ENCODE measurements around the gene IGLL5.

Gene IGLL5

DNA sequence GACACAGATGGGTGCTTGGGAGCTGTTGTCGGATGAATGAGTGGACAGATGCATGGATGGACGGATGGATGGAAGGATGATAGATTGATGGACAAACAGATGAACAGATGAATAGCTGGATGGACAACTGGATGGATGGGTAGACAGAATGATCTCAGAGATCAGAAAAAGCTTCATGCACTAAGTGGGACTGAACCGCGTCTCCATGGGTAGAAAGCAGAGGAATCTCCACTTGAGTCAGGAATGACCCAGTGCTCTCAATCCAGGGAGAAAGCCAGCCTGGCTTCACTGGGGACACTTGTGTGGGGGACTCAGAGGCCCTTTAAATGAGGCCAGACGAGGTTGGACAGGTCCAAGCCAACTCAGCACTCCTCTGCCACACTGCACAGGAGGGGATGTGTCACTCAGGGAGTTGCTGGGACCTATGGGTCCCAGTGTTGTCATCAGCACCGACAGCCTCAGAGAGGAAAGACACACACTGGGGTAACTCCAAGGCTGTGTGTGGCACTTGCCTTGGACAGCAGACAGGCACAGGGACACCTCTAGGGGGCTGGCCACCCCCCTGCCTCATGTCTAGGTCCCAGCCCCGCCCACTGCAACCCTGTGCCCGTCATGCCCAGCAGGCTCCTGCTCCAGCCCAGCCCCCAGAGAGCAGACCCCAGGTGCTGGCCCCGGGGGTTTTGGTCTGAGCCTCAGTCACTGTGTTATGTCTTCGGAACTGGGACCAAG lies 5.6 kb downstream of the IGLL5 start:
- Histone ChIP-seq H3K79me1 (ENCODE audit: low read length) (no peaks in the 10 kb centered on the region), H2BK120ac (ENCODE audit: low read depth, low read length) (no peak overlapping the region), H3K9ac (ENCODE audit: low read length) (no peak overlapping the region), H4K5ac (ENCODE audit: low read length) (no peak overlapping the region), H3K79me2 (ENCODE audit: control insufficient read depth, insufficient read depth, low read length) (no peaks in the 10 kb centered on the region), H3K23ac (ENCODE audit: low read length) (no peak overlapping the region), H3K18ac (ENCODE audit: low read length) (no peak overlapping the region), H3K36me3 (ENCODE audit: control insufficient read depth, insufficient read depth, low read length) (no peaks in the 10 kb centered on the region), H3K4me2 (ENCODE audit: low read length) (no peak overlapping the region), H3K27ac (ENCODE audit: low read depth, low read length) (no peak overlapping the region), H3K4me3 (ENCODE audit: low read length) (no peak overlapping the region), H4K8ac (ENCODE audit: low read depth, low read length) (no peak overlapping the region), H3K27me3 (ENCODE audit: insufficient read depth, low read length, poor library complexity) (no peaks in the 10 kb centered on the region), H3K4ac (ENCODE audit: low read depth, low read length) (no peak overlapping the region), H2AK5ac (ENCODE audit: low read length) (no peak overlapping the region), H2BK5ac (ENCODE audit: low read length) (no peak overlapping the region), H3K56ac (ENCODE audit: low read length) (no peak overlapping the region), H3K4me1 (ENCODE audit: control insufficient read depth, low read depth, low read length) (no peaks in the 10 kb centered on the region), H2BK15ac (replicated peaks; ENCODE audit: low read depth) (no peak overlapping the region)
- no CpG with 5 or more reads among the region's 10 CpGs for WGBS (ENCODE audit: extremely low coverage, insufficient coverage, low lambda C conversion rate)
- DNase-seq = no peak

GRCh38 chr22:22893891-22894739 lies 6.5 kb downstream of the IGLL5 start:
- no peak overlapping the region for H2BK120ac ChIP-seq (ENCODE audit: low read depth, low read length)
- H3K27me3 ChIP-seq (ENCODE audit: insufficient read depth, low read length, poor library complexity) = no peaks in the 10 kb centered on the region
- H3K4ac ChIP-seq (ENCODE audit: low read depth, low read length) = no peak overlapping the region
- no CpG with 5 or more reads among the region's 9 CpGs for WGBS (ENCODE audit: extremely low coverage, insufficient coverage, low lambda C conversion rate)
- H3K18ac ChIP-seq (ENCODE audit: low read length) = no peak overlapping the region
- no peak overlapping the region for H4K5ac ChIP-seq (ENCODE audit: low read length)
- no peak overlapping the region for H2BK5ac ChIP-seq (ENCODE audit: low read length)
- H3K4me2 ChIP-seq (ENCODE audit: low read length) = no peak overlapping the region
- no peak overlapping the region for H4K8ac ChIP-seq (ENCODE audit: low read depth, low read length)
- no peaks in the 10 kb centered on the region for H3K4me1 ChIP-seq (ENCODE audit: control insufficient read depth, low read depth, low read length)
- H3K79me1 ChIP-seq (ENCODE audit: low read length) = no peaks in the 10 kb centered on the region
- no peak for DNase-seq
- no peaks in the 10 kb centered on the region for H3K36me3 ChIP-seq (ENCODE audit: control insufficient read depth, insufficient read depth, low read length)
- no peak overlapping the region for H2BK15ac ChIP-seq (replicated peaks; ENCODE audit: low read depth)
- no peak overlapping the region for H3K9ac ChIP-seq (ENCODE audit: low read length)
- H3K23ac ChIP-seq (ENCODE audit: low read length) = no peak overlapping the region
- no peak overlapping the region for H2AK5ac ChIP-seq (ENCODE audit: low read length)
- H3K4me3 ChIP-seq (ENCODE audit: low read length) = no peak overlapping the region
- H3K27ac ChIP-seq (ENCODE audit: low read depth, low read length) = no peak overlapping the region
- no peak overlapping the region for H3K56ac ChIP-seq (ENCODE audit: low read length)
- H3K79me2 ChIP-seq (ENCODE audit: control insufficient read depth, insufficient read depth, low read length) = no peaks in the 10 kb centered on the region

- Histone ChIP-seq H2BK15ac (replicated peaks; ENCODE audit: low read depth) (no peak overlapping the region), H3K4me3 (ENCODE audit: low read length) (no peak overlapping the region), H3K79me1 (ENCODE audit: low read length) (no peaks in the 10 kb centered on the region), H2AK5ac (ENCODE audit: low read length) (no peak overlapping the region), H3K9ac (ENCODE audit: low read length) (no peak overlapping the region), H3K27ac (ENCODE audit: low read depth, low read length) (no peak overlapping the region), H3K4me2 (ENCODE audit: low read length) (no peak overlapping the region), H3K56ac (ENCODE audit: low read length) (no peak overlapping the region), H2BK5ac (ENCODE audit: low read length) (no peak overlapping the region), H3K27me3 (ENCODE audit: insufficient read depth, low read length, poor library complexity) (no peaks in the 10 kb centered on the region), H3K23ac (ENCODE audit: low read length) (no peak overlapping the region), H3K18ac (ENCODE audit: low read length) (no peak overlapping the region), H2BK120ac (ENCODE audit: low read depth, low read length) (no peak overlapping the region), H4K5ac (ENCODE audit: low read length) (no peak overlapping the region), H3K4me1 (ENCODE audit: control insufficient read depth, low read depth, low read length) (no peaks in the 10 kb centered on the region), H3K36me3 (ENCODE audit: control insufficient read depth, insufficient read depth, low read length) (no peaks in the 10 kb centered on the region), H3K4ac (ENCODE audit: low read depth, low read length) (no peak overlapping the region), H4K8ac (ENCODE audit: low read depth, low read length) (no peak overlapping the region), H3K79me2 (ENCODE audit: control insufficient read depth, insufficient read depth, low read length) (no peaks in the 10 kb centered on the region)
- DNase-seq = no peak
- WGBS (ENCODE audit: extremely low coverage, insufficient coverage, low lambda C conversion rate) = no CpG with 5 or more reads among the region's 17 CpGs
These were observed 7.4 kb downstream of the IGLL5 start for GRCh38 chr22:22894740-22895731.

DNA sequence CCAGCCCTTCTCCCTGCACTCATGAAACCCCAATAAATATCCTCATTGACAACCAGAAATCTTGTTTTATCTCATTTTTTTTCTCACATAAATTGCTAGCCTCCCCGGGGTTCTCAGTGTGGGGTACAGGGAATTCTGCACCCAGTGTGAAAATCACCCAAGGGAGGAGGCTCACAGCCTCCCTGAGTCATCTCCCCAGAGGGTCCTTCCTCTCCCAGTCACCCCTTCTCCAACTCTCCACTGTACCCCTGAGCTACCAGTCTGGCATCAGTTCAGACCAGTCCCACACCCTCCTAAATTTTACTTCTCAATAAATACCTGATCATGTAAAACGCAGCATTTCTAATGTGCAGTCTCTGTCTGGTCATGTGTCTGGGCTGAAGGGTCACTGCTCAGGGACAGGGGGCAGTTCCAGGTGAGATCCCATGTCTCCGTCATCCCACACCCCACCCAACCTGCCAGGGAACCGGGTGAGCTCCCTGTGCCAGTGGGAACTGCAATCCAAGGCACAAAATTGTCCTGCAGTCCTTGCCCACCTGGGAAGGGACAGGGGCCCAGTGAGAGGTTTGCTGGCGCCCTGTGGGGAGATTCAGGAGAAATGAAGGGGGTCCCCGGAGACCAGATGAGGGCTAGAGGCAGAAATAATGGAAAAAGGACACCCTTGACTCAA lies 8.3 kb downstream of the IGLL5 start:
- H3K4me1 ChIP-seq (ENCODE audit: control insufficient read depth, low read depth, low read length) = no peaks in the 10 kb centered on the region
- H2AK5ac ChIP-seq (ENCODE audit: low read length) = no peak overlapping the region
- no peaks in the 10 kb centered on the region for H3K36me3 ChIP-seq (ENCODE audit: control insufficient read depth, insufficient read depth, low read length)
- no peak overlapping the region for H4K5ac ChIP-seq (ENCODE audit: low read length)
- no peak overlapping the region for H2BK15ac ChIP-seq (replicated peaks; ENCODE audit: low read depth)
- H2BK120ac ChIP-seq (ENCODE audit: low read depth, low read length) = no peak overlapping the region
- H3K23ac ChIP-seq (ENCODE audit: low read length) = no peak overlapping the region
- no peak overlapping the region for H3K4me2 ChIP-seq (ENCODE audit: low read length)
- no peak overlapping the region for H3K18ac ChIP-seq (ENCODE audit: low read length)
- no peak overlapping the region for H3K4ac ChIP-seq (ENCODE audit: low read depth, low read length)
- no peak overlapping the region for H3K56ac ChIP-seq (ENCODE audit: low read length)
- H3K27ac ChIP-seq (ENCODE audit: low read depth, low read length) = no peak overlapping the region
- WGBS (ENCODE audit: extremely low coverage, insufficient coverage, low lambda C conversion rate) = no CpG with 5 or more reads among the region's 6 CpGs
- H3K4me3 ChIP-seq (ENCODE audit: low read length) = no peak overlapping the region
- no peak overlapping the region for H2BK5ac ChIP-seq (ENCODE audit: low read length)
- no peaks in the 10 kb centered on the region for H3K79me1 ChIP-seq (ENCODE audit: low read length)
- H3K9ac ChIP-seq (ENCODE audit: low read length) = no peak overlapping the region
- no peaks in the 10 kb centered on the region for H3K79me2 ChIP-seq (ENCODE audit: control insufficient read depth, insufficient read depth, low read length)
- no peaks in the 10 kb centered on the region for H3K27me3 ChIP-seq (ENCODE audit: insufficient read depth, low read length, poor library complexity)
- H4K8ac ChIP-seq (ENCODE audit: low read depth, low read length) = no peak overlapping the region
- no peak for DNase-seq

DNA sequence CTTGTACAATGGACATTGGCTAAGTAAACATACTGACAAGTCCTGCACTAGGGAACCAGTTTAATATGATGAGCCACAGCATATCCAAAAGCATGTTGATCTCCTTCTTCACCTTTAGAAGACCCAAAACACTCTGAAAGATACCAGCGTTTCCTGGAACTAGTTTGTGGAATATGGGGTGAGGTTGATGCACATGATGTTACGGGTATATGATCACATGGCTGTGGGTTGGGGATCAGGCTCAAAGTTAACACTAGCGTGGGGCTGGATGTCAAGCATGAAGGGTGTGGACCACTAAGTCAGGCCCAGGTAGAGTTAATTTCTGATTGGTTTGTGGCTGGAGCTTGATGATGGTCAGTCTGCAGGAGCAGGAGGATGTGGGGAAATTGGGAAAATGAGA lies 9.0 kb downstream of the IGLL5 start:
- Histone ChIP-seq H3K56ac (ENCODE audit: low read length) (no peak overlapping the region), H3K4me3 (ENCODE audit: low read length) (no peak overlapping the region), H2BK15ac (replicated peaks; ENCODE audit: low read depth) (no peak overlapping the region), H3K27ac (ENCODE audit: low read depth, low read length) (no peak overlapping the region), H3K9ac (ENCODE audit: low read length) (no peak overlapping the region), H4K8ac (ENCODE audit: low read depth, low read length) (no peak overlapping the region), H4K5ac (ENCODE audit: low read length) (no peak overlapping the region), H3K36me3 (ENCODE audit: control insufficient read depth, insufficient read depth, low read length) (no peaks in the 10 kb centered on the region), H3K27me3 (ENCODE audit: insufficient read depth, low read length, poor library complexity) (no peaks in the 10 kb centered on the region), H3K4me2 (ENCODE audit: low read length) (no peak overlapping the region), H2BK120ac (ENCODE audit: low read depth, low read length) (no peak overlapping the region), H2BK5ac (ENCODE audit: low read length) (no peak overlapping the region), H3K4ac (ENCODE audit: low read depth, low read length) (no peak overlapping the region), H3K79me1 (ENCODE audit: low read length) (no peaks in the 10 kb centered on the region), H3K79me2 (ENCODE audit: control insufficient read depth, insufficient read depth, low read length) (no peaks in the 10 kb centered on the region), H3K23ac (ENCODE audit: low read length) (no peak overlapping the region), H3K18ac (ENCODE audit: low read length) (no peak overlapping the region), H2AK5ac (ENCODE audit: low read length) (no peak overlapping the region), H3K4me1 (ENCODE audit: control insufficient read depth, low read depth, low read length) (no peaks in the 10 kb centered on the region)
- WGBS (ENCODE audit: extremely low coverage, insufficient coverage, low lambda C conversion rate) = no CpG with 5 or more reads among the region's 3 CpGs
- no peak for DNase-seq
